Measurements from ENCODE around the gene ADAMTS18.

Gene ADAMTS18

GRCh38 chr16:77439106-77439505 lies 4.3 kb upstream of the ADAMTS18 start:
- DNase-seq (ENCODE audit: extremely low read depth in 1 of 2, low read depth in 1 of 2) = no peak

GRCh38 chr16:77437859-77438258 lies 3.0 kb upstream of the ADAMTS18 start:
- DNase-seq (ENCODE audit: extremely low read depth in 1 of 2, low read depth in 1 of 2) = no peak

GRCh38 chr16:77435272-77435820 lies 512 bp upstream of the ADAMTS18 start:
- DNase-seq (ENCODE audit: extremely low read depth in 1 of 2, low read depth in 1 of 2) = no peak

GRCh38 chr16:77434022-77434529 lies 758 bp downstream of the ADAMTS18 start:
- DNase-seq (ENCODE audit: extremely low read depth in 1 of 2, low read depth in 1 of 2) = no peak

- no peak for DNase-seq (ENCODE audit: extremely low read depth in 1 of 2, low read depth in 1 of 2)
Measured at GRCh38 chr16:77433146-77433545, 1.7 kb downstream of the ADAMTS18 start.

- no peak for DNase-seq (ENCODE audit: extremely low read depth in 1 of 2, low read depth in 1 of 2)
Measured at GRCh38 chr16:77432264-77432663, 2.6 kb downstream of the ADAMTS18 start.

- DNase-seq (ENCODE audit: extremely low read depth in 1 of 2, low read depth in 1 of 2) = no peak
Measured at GRCh38 chr16:77430787-77431585, 3.8 kb downstream of the ADAMTS18 start.

GRCh38 chr16:77430360-77430759 lies 4.5 kb downstream of the ADAMTS18 start:
- DNase-seq (ENCODE audit: extremely low read depth in 1 of 2, low read depth in 1 of 2) = no peak

- DNase-seq (ENCODE audit: extremely low read depth in 1 of 2, low read depth in 1 of 2) = no peak
Measured at GRCh38 chr16:77424871-77425604, 9.8 kb downstream of the ADAMTS18 start.

- no peak for DNase-seq (ENCODE audit: extremely low read depth in 1 of 2, low read depth in 1 of 2)
Measured at GRCh38 chr16:77422196-77422784, 12.5 kb downstream of the ADAMTS18 start.

- DNase-seq (ENCODE audit: extremely low read depth in 1 of 2, low read depth in 1 of 2) = no peak
Measured at GRCh38 chr16:77416939-77417480, 17.8 kb downstream of the ADAMTS18 start.

- no peak for DNase-seq (ENCODE audit: extremely low read depth in 1 of 2, low read depth in 1 of 2)
Measured at GRCh38 chr16:77414752-77415231, 20.0 kb downstream of the ADAMTS18 start.

- no peak for DNase-seq (ENCODE audit: extremely low read depth in 1 of 2, low read depth in 1 of 2)
Measured at GRCh38 chr16:77410449-77410848, 24.4 kb downstream of the ADAMTS18 start.

- no peak for DNase-seq (ENCODE audit: extremely low read depth in 1 of 2, low read depth in 1 of 2)
Measured at GRCh38 chr16:77409311-77409710, 25.5 kb downstream of the ADAMTS18 start.

GRCh38 chr16:77408607-77409006 lies 26.2 kb downstream of the ADAMTS18 start:
- DNase-seq (ENCODE audit: extremely low read depth in 1 of 2, low read depth in 1 of 2) = no peak

GRCh38 chr16:77406680-77407079 lies 28.2 kb downstream of the ADAMTS18 start:
- DNase-seq (ENCODE audit: extremely low read depth in 1 of 2, low read depth in 1 of 2) = no peak

- no peak for DNase-seq (ENCODE audit: extremely low read depth in 1 of 2, low read depth in 1 of 2)
Measured at GRCh38 chr16:77404775-77405174, 30.1 kb downstream of the ADAMTS18 start.

- DNase-seq (ENCODE audit: extremely low read depth in 1 of 2, low read depth in 1 of 2) = no peak
Measured at GRCh38 chr16:77403732-77404131, 31.1 kb downstream of the ADAMTS18 start.

GRCh38 chr16:77402672-77403071 lies 32.2 kb downstream of the ADAMTS18 start:
- DNase-seq (ENCODE audit: extremely low read depth in 1 of 2, low read depth in 1 of 2) = no peak

GRCh38 chr16:77402118-77402517 lies 32.7 kb downstream of the ADAMTS18 start:
- DNase-seq (ENCODE audit: extremely low read depth in 1 of 2, low read depth in 1 of 2) = no peak

- no peak for DNase-seq (ENCODE audit: extremely low read depth in 1 of 2, low read depth in 1 of 2)
Measured at GRCh38 chr16:77399546-77399945, 35.3 kb downstream of the ADAMTS18 start.
